IMR-90 (cell line): ENCODE data around the gene DSP. TPM values are rescaled to one million over a fixed set of nuclear protein-coding genes. Genes with fewer than 3 reads are reported as not detected.

Source experiments
- ATAC-seq: fragments of 200-7000 bp; cut with Tn5 transposase; 2 replicates; pipeline ENCODE4 v1.9.1; 2020; ENCODE audit warnings: low read depth, mild to moderate bottlenecking, moderate library complexity
- BruUV-seq: library from RNA; stranded (reverse); fragments of 400-500 nt; replicated peaks from 2 replicates; lab custom pipeline; 2021; lab: Mats Ljungman, UMichigan
- CTCF ChIA-PET: fragments of 300-600 bp; formaldehyde crosslinking; extraction: SDS; loops from one replicate; lab custom pipeline; 2021; ENCODE audit warnings: antibody characterized with exemption; lab: Yijun Ruan, JAX
- POLR2A ChIA-PET: fragments of 300-600 bp; sonication (Branson Sonifier 250); formaldehyde crosslinking; loops from one replicate; lab custom pipeline; 2022; ENCODE audit warnings: antibody characterized with exemption; ENCODE audit not compliant: unreplicated experiment; lab: Charles Lee
- DNase-seq: peaks from one replicate; pipeline ENCODE4 v3.0.0; 2013
- H2AFZ ChIP-seq: replicated peaks from 2 replicates; pipeline ENCODE3; 2013; ENCODE audit warnings: low read length, mild to moderate bottlenecking; ENCODE audit not compliant: poor library complexity
- H2AK5ac ChIP-seq: 2 replicates; pipeline ENCODE4 v1.6.1; 2013; ENCODE audit warnings: low read depth, low read length, inconsistent platforms
- H2AK9ac ChIP-seq: replicated peaks from 2 replicates; pipeline ENCODE3; 2013; ENCODE audit warnings: mild to moderate bottlenecking, low read depth, low read length, moderate library complexity; ENCODE audit not compliant: poor library complexity
- H2BK120ac ChIP-seq: 2 replicates; pipeline ENCODE4 v1.6.1; 2013; ENCODE audit warnings: low read depth, low read length, inconsistent platforms
- H2BK15ac ChIP-seq: 3 replicates; pipeline ENCODE4 v1.6.1; 2013; ENCODE audit warnings: low read depth, low read length, inconsistent platforms
- H2BK20ac ChIP-seq: 2 replicates; pipeline ENCODE4 v1.6.1; 2013; ENCODE audit warnings: low read depth, mild to moderate bottlenecking, inconsistent platforms, low read length, moderate library complexity
- H2BK5ac ChIP-seq: 2 replicates; pipeline ENCODE4 v1.6.1; 2013; ENCODE audit warnings: mild to moderate bottlenecking, low read depth, low read length, inconsistent platforms; ENCODE audit not compliant: poor library complexity, severe bottlenecking
- H3K14ac ChIP-seq: replicated peaks from 2 replicates; pipeline ENCODE4 v1.6.1; 2013; ENCODE audit warnings: low read depth, low read length, inconsistent platforms
- H3K18ac ChIP-seq: 2 replicates; pipeline ENCODE4 v1.6.1; 2013; ENCODE audit warnings: low read depth, low read length, control low read depth
- H3K23ac ChIP-seq: 2 replicates; pipeline ENCODE4 v1.6.1; 2013; ENCODE audit warnings: low read depth, low read length, inconsistent platforms
- H3K27ac ChIP-seq: 2 replicates; pipeline ENCODE4 v1.5.1; 2013; ENCODE audit warnings: mild to moderate bottlenecking, control low read depth, low read length; ENCODE audit not compliant: insufficient read depth
- H3K27me3 ChIP-seq: 2 replicates; pipeline ENCODE4 v1.6.1; 2013; ENCODE audit warnings: low read length; ENCODE audit not compliant: control insufficient read depth, insufficient read depth
- H3K36me3 ChIP-seq: 2 replicates; pipeline ENCODE4 v1.6.1; 2013; ENCODE audit warnings: low read length, mixed read lengths; ENCODE audit not compliant: control insufficient read depth, insufficient read depth
- H3K4ac ChIP-seq: 2 replicates; pipeline ENCODE4 v1.6.1; 2013; ENCODE audit warnings: low read depth, low read length, inconsistent platforms
- H3K4me1 ChIP-seq: 2 replicates; pipeline ENCODE4 v1.6.1; 2013; ENCODE audit warnings: low read length, mixed read lengths; ENCODE audit not compliant: control insufficient read depth, insufficient read depth
- H3K4me2 ChIP-seq: 2 replicates; pipeline ENCODE4 v1.6.1; 2013; ENCODE audit warnings: low read depth, mild to moderate bottlenecking, control low read depth, low read length, moderate library complexity
- H3K4me3 ChIP-seq: 2 replicates; pipeline ENCODE4 v1.5.1; 2013; ENCODE audit warnings: low read depth, mild to moderate bottlenecking, control low read depth, low read length, moderate library complexity; ENCODE audit not compliant: insufficient read depth
- H3K56ac ChIP-seq: 2 replicates; pipeline ENCODE4 v1.6.1; 2013; ENCODE audit warnings: low read length, inconsistent platforms; ENCODE audit not compliant: insufficient read depth; ENCODE audit errors: extremely low read depth
- H3K79me1 ChIP-seq, 2 experiments: 2 replicates each; pipeline ENCODE4 v1.6.1; 2013; ENCODE audit warnings: low read length in 2 of 2, inconsistent platforms in 1 of 2, low read depth in 1 of 2
- H3K9ac ChIP-seq: 2 replicates; pipeline ENCODE4 v1.6.1; 2013; ENCODE audit warnings: low read depth, low read length, control low read depth
- H3K9me1 ChIP-seq: 2 replicates; pipeline ENCODE4 v1.6.1; 2013; ENCODE audit warnings: low read length, inconsistent platforms; ENCODE audit not compliant: insufficient read depth
- H3K9me3 ChIP-seq: 2 replicates; pipeline ENCODE4 v1.6.1; 2013; ENCODE audit warnings: low read length; ENCODE audit not compliant: control insufficient read depth, insufficient read depth
- H4K20me1 ChIP-seq: 2 replicates; pipeline ENCODE4 v1.6.1; 2013; ENCODE audit warnings: low read length, inconsistent platforms; ENCODE audit not compliant: insufficient read depth
- H4K5ac ChIP-seq: 2 replicates; pipeline ENCODE4 v1.6.1; 2013; ENCODE audit warnings: mild to moderate bottlenecking, low read depth, low read length, control low read depth
- H4K8ac ChIP-seq, 2 experiments: 2 replicates each; pipeline ENCODE4 v1.6.1; 2013; ENCODE audit warnings: low read depth in 2 of 2, low read length in 2 of 2, control low read depth in 1 of 2, inconsistent platforms in 1 of 2
- H4K91ac ChIP-seq: 2 replicates; pipeline ENCODE4 v1.6.1; 2013; ENCODE audit warnings: low read depth, low read length, inconsistent platforms; ENCODE audit not compliant: insufficient read depth
- FOS ChIP-seq: fragments of 150-350 bp; IDR thresholded peaks from 2 replicates; pipeline ENCODE4 v1.6.1; 2016; ENCODE audit warnings: low read depth, low read length
- MAFK ChIP-seq: IDR thresholded peaks from 2 replicates; pipeline ENCODE4 v1.6.1; 2012; ENCODE audit warnings: low read depth, low read length, improper control_type of control experiment
- WGBS, 2 experiments: methylation state at CpG; one replicate each; pipeline versions ENCODE4 v1.1.5 to v1.1.7; 2013; ENCODE audit warnings: missing lambda C conversion rate in 2 of 2; ENCODE audit not compliant: insufficient read length in 1 of 2; ENCODE audit errors: extremely low coverage in 2 of 2; 5-methylcytosine and 5-hydroxymethylcytosine counted together
- dilution Hi-C: fragments of 300-500 bp; cut with HindIII; formaldehyde crosslinking; loops from one replicate; pipeline ENCODE4 v1.14.3; 2018; ENCODE audit warnings: low sequenced_read_pairs; ENCODE audit not compliant: unreplicated experiment
- in situ Hi-C: fragments of 300-500 bp; cut with MboI; formaldehyde crosslinking; loops from 3 replicates; pipeline ENCODE4 v1.14.3; 2019; ENCODE audit warnings: low sequenced_read_pairs, inconsistent platforms, mixed read lengths
- intact Hi-C: fragments of 100-400 bp; cut with micrococcal nuclease; formaldehyde crosslinking; loops from 2 replicates; pipeline ENCODE4 v1.10.0; 2022
- polyA plus RNA-seq, 3 experiments: library from polyadenylated mRNA; depleted of rRNA; stranded (reverse); fragments of >200 nt; gene quantifications; 2 replicates each; pipeline ENCODE4 v1.2.3, GENCODE V29; 2012; ENCODE audit warnings: low replicate concordance in 1 of 3
- total RNA-seq: library from RNA; depleted of rRNA; stranded (reverse); fragments of >200 nt; gene quantifications from 2 replicates; pipeline ENCODE4 v1.2.3, GENCODE V29; 2012

The DSP gene
- total and polyA plus RNA-seq, 2 of the 4 experiments (the other 2 are of a cell fraction): 7.1 to 20.1 TPM

- peak overlapping the region; percentile 88 for H3K4me2 ChIP-seq
- H4K8ac ChIP-seq: no peak overlapping the region
- no peak overlapping the region for H4K91ac ChIP-seq
- H3K27ac ChIP-seq: no peak overlapping the region
- H3K27me3 ChIP-seq: peaks cover 12% of the 10 kb centered on the region; the same call in 1 of the 2 replicates
- intact Hi-C loops (loop anchor here (5.0 kb wide), 1 partner anchor 232 kb away; the partner anchor contains the start of gene SSR1), in situ Hi-C loops (no loop called here), dilution Hi-C loops (no loop called here)
- peak overlapping the region; percentile 26; the same call in 1 of the 2 replicates for H2BK120ac ChIP-seq
- no peak overlapping the region for H3K56ac ChIP-seq
- no peak overlapping the region for H2AK5ac ChIP-seq
- no peak overlapping the region for H3K9ac ChIP-seq
- no peak overlapping the region for H2BK15ac ChIP-seq
- POLR2A ChIA-PET: no interaction called here
- no peak for TF ChIP-seq FOS
- 0 out of 2 replicates have a peak, but pooled peaks have one; percentile 30 for TF ChIP-seq MAFK
- H3K14ac ChIP-seq: peak overlapping the region; percentile 58
- no peak for DNase-seq
- H2BK20ac ChIP-seq: no peak overlapping the region
- H3K4me3 ChIP-seq: peak overlapping the region; percentile 17; the same call in 1 of the 2 replicates
- peak overlapping the region; percentile 56; the same call in 1 of the 2 replicates for H3K4ac ChIP-seq
- H3K23ac ChIP-seq: peak overlapping the region; percentile 65; the same call in 1 of the 2 replicates
- H2AK9ac ChIP-seq: peak overlapping the region; percentile 77
- no peak overlapping the region for H2BK5ac ChIP-seq
- peaks cover 6% of the 10 kb centered on the region for H3K4me1 ChIP-seq
- peaks cover 11% of the 10 kb centered on the region for H3K9me1 ChIP-seq
- 44% methylated on average over 3 of the region's 13 CpGs; no CpG with 5 or more reads in 1 of the 2 experiments for WGBS, 2 experiments
- peaks cover 0 to 37% of the 10 kb centered on the region in 2 experiments; a peak in 2 of 4 replicates for H3K79me1 ChIP-seq
- 0 out of 2 replicates have a peak overlapping the region, but pooled peaks have one; percentile 20 for H4K5ac ChIP-seq
- no peaks in the 10 kb centered on the region for H3K9me3 ChIP-seq
- no peak for ATAC-seq
- peaks cover 7% of the 10 kb centered on the region; the same call in 1 of the 2 replicates for H4K20me1 ChIP-seq
- CTCF ChIA-PET: no interaction called here
- H3K36me3 ChIP-seq: no peaks in the 10 kb centered on the region
- BruUV-seq: no TSS peak
- H2AFZ ChIP-seq: peak overlapping the region; percentile 53
- no peak overlapping the region for H3K18ac ChIP-seq
Observed at GRCh38 chr6:7543789-7544424, 2.4 kb downstream of the DSP start.
